ENCODE results near the gene PTPN20.

The PTPN20 gene

DNA sequence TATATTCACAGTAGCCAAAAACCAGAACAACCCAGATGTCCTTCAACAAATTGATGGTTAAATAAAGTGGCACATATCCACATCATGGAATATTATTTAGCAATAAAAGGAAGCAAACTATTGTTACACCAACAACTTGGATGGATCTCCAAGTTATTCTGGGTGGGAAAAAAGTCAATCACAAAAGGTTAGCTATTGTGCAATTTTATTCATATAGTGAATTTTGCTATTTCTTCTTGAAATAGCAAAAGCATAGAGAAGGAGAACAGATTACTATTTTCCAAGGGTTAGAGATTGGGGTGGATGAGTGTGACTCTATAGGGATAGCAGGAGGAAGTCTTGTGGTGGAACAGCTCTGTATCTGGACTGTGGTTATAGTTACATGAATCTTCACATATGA lies 87.0 kb downstream of the PTPN20 start:
- TF ChIP-seq, protein P1, sequence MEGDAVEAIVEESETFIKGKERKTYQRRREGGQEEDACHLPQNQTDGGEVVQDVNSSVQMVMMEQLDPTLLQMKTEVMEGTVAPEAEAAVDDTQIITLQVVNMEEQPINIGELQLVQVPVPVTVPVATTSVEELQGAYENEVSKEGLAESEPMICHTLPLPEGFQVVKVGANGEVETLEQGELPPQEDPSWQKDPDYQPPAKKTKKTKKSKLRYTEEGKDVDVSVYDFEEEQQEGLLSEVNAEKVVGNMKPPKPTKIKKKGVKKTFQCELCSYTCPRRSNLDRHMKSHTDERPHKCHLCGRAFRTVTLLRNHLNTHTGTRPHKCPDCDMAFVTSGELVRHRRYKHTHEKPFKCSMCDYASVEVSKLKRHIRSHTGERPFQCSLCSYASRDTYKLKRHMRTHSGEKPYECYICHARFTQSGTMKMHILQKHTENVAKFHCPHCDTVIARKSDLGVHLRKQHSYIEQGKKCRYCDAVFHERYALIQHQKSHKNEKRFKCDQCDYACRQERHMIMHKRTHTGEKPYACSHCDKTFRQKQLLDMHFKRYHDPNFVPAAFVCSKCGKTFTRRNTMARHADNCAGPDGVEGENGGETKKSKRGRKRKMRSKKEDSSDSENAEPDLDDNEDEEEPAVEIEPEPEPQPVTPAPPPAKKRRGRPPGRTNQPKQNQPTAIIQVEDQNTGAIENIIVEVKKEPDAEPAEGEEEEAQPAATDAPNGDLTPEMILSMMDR (IDR thresholded peaks at IDR 0.05; ENCODE audit: extremely low read depth, insufficient read depth, missing control alignments) = no peak
- no peak for DNase-seq (ENCODE audit: low spot score)
- in situ Hi-C loops (cut with MboI; ENCODE audit: low pct_unique_long_range_greater_than_20kb, low sequenced_read_pairs, unreplicated experiment) = no loop called here

DNA sequence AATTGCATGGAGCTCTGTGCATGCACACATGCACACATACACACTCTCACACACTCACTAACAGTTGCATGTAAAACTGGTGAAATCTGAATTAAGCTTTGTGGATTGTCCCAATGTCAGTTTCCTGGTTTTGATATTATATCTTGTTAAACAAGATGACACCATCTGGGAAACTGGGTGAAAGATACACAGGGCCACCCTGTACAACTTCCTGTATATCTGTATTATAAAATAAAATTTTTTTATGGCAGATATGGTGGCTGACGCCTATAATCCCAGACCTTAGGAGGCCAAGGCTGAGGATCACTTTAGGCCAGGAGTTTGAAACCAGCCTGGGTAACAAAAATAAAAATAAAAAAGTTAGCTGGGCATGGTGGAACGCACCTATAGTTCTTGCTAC lies 87.4 kb downstream of the PTPN20 start:
- in situ Hi-C loops (cut with MboI; ENCODE audit: low pct_unique_long_range_greater_than_20kb, low sequenced_read_pairs, unreplicated experiment) = no loop called here
- TF ChIP-seq, protein P1 (IDR thresholded peaks at IDR 0.05; ENCODE audit: extremely low read depth, insufficient read depth, missing control alignments) = no peak
- DNase-seq (ENCODE audit: low spot score) = no peak

DNA sequence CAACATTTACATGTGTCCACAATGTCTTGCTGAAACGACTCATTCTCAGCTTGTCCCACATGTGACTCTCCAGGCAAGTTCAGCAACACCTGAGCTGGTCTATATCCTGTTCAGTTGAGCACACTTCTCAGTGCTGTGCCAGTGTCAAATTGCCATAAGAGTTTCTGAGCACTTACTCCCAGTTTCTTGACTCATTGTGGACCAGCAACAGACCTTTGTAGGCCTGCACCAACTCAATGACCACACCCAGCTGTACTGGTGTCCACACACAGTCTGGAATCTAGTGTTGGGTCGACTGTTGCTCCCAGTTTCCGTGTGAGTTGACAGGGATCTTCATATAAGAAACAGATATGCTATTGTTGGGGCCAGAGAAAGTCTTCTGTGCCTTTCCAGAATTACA lies 88.0 kb downstream of the PTPN20 start:
- TF ChIP-seq, protein P1 (IDR thresholded peaks at IDR 0.05; ENCODE audit: extremely low read depth, insufficient read depth, missing control alignments) = no peak
- no peak for DNase-seq (ENCODE audit: low spot score)
- in situ Hi-C loops (cut with MboI; ENCODE audit: low pct_unique_long_range_greater_than_20kb, low sequenced_read_pairs, unreplicated experiment) = no loop called here

DNA sequence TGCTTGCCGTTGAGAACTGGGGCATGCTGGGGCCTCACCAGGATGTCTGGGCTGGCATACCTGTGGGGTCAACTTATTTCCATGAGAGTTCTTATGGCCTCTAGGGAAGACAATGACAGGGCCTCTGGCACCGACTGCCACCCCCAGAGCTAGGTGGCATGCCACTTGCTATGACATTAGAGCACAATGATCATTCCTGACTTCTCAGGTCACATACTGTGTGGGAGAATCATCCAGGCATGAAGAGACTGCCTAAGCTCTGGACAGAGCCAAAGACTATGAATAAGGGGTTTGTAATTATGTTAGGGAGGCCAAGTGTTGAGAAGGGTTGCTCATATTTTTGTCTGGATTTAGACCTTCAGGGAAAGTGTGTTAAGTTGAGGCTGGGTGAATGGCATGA lies 97.5 kb downstream of the PTPN20 start:
- no peak for DNase-seq (ENCODE audit: low spot score)
- TF ChIP-seq, protein P1 (IDR thresholded peaks at IDR 0.05; ENCODE audit: extremely low read depth, insufficient read depth, missing control alignments) = no peak

DNA sequence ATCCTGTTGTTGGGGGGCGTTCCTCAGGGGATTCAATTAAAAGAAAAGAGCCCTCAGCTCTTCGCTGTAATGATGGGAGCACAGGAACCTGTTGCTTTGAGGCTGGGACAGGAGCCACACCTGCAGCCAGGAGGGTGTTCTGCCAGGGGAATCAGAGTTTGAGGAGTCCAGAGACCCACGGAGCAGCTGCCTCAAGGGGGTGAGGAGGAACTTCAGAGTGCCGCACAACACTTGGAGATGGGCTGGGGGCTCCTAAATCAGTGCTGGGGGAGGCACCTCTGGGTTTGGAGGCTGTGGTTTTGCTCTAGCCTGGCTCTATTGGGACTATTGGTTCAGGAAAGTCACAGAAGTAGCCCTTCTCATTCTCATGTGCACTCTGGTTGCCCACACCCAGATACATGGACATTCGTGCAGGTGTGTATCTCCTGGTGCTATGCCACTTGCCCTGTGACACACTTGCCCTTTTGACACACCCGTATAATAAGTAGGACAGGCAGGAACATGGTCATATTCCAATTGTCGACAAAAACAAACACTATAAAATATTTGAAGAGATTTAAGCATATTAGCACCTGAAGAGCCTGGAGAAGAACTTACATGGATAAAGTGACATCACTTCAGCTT lies 98.1 kb downstream of the PTPN20 start:
- TF ChIP-seq, protein P1 (IDR thresholded peaks at IDR 0.05; ENCODE audit: extremely low read depth, insufficient read depth, missing control alignments) = no peak
- no peak for DNase-seq (ENCODE audit: low spot score)
- in situ Hi-C loops (cut with MboI; ENCODE audit: low pct_unique_long_range_greater_than_20kb, low sequenced_read_pairs, unreplicated experiment) = no loop called here

More for the DNA sequence above, 97.5 kb downstream of the PTPN20 start:
- in situ Hi-C loops (cut with MboI; ENCODE audit: low pct_unique_long_range_greater_than_20kb, low sequenced_read_pairs, unreplicated experiment) = no loop called here

DNA sequence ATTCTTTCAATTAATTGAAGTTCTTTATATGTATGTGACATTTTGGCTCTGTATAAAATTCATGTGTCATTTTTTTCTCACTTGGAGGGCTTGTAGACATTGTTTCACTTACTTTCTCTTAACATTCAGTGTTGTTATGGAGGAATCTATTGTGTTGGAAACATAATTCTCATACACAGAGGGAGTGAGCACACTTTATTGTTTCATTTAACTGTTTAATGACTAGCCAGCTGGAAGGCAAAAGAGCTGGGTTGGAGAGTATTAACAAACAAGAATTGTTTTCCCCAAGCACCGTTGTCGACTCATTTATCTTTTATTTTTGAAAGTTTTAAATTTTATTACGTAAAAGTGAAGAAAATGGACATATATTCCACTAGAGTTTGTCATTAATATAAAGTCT lies 98.8 kb downstream of the PTPN20 start:
- TF ChIP-seq, protein P1 (IDR thresholded peaks at IDR 0.05; ENCODE audit: extremely low read depth, insufficient read depth, missing control alignments) = no peak
- in situ Hi-C loops (cut with MboI; ENCODE audit: low pct_unique_long_range_greater_than_20kb, low sequenced_read_pairs, unreplicated experiment) = no loop called here
- DNase-seq (ENCODE audit: low spot score) = no peak
